Muscle of arm (tissue), 14 donors: ENCODE results near the gene VAT1. TPM values are rescaled to one million over a fixed set of nuclear protein-coding genes. Genes with fewer than 3 reads are reported as not detected.
"Not testable (repeated sequence)": the region's sequence is repeated elsewhere in the genome, so short reads cannot be mapped to it uniquely, and the experiment has no call there.

Experiments used
- DNase-seq: peaks from one replicate; pipeline ENCODE4 v3.0.0-alpha.2; 2013
- long read RNA-seq, 11 donors: transcript quantifications; one replicate each; lab custom pipeline, GENCODE V29; 2026
- polyA plus RNA-seq, 12 donors: library from polyadenylated mRNA; unstranded; fragments of 120-200 nt; gene quantifications; one replicate each; pipeline ENCODE4 v1.2.1, GENCODE V29; 2013; ENCODE audit not compliant: insufficient read length in 12 of 12

Gene VAT1
- 100 to 1,000 TPM in 1 of 12 donors, 10 to 100 TPM in 10, not detected in 1; 54.1 to 123 (median 65.8) TPM for polyA plus RNA-seq
- long read RNA-seq, donor 1, transcript VAT1-201 (6 exons, 2,734 nt) = major isoform, 35 of 35 reads
- long read RNA-seq, donor 1, partial matches to known transcripts = 0 of 35 reads
- long read RNA-seq, donor 1, other reads (novel, unspliced or antisense) = 0 of 35 reads
- long read RNA-seq, donor 2, transcript VAT1-201 (6 exons, 2,734 nt) = major isoform, 19 of 20 reads
- long read RNA-seq, donor 2, partial matches to known transcripts = 0 of 20 reads
- long read RNA-seq, donor 2, other reads (novel, unspliced or antisense) = 0 of 20 reads
- long read RNA-seq, donor 3, transcript VAT1-201 (6 exons, 2,734 nt) = major isoform, 6 of 6 reads
- long read RNA-seq, donor 3, partial matches to known transcripts = 0 of 6 reads
- long read RNA-seq, donor 3, other reads (novel, unspliced or antisense) = 0 of 6 reads
- long read RNA-seq, donor 4, transcript VAT1-201 (6 exons, 2,734 nt) = major isoform, 5 of 5 reads
- long read RNA-seq, donor 4, partial matches to known transcripts = 0 of 5 reads
- long read RNA-seq, donor 4, other reads (novel, unspliced or antisense) = 0 of 5 reads
- long read RNA-seq, donor 5, transcript VAT1-201 (6 exons, 2,734 nt) = major isoform, 22 of 22 reads
- long read RNA-seq, donor 5, partial matches to known transcripts = 0 of 22 reads
- long read RNA-seq, donor 5, other reads (novel, unspliced or antisense) = 0 of 22 reads
- long read RNA-seq, donor 6, transcript VAT1-201 (6 exons, 2,734 nt) = major isoform, 12 of 33 reads
- long read RNA-seq, donor 6, partial matches to known transcripts = 16 of 33 reads
- long read RNA-seq, donor 6, other reads (novel, unspliced or antisense) = 5 of 33 reads
- long read RNA-seq, donor 7, transcript VAT1-201 (6 exons, 2,734 nt) = major isoform, 9 of 9 reads
- long read RNA-seq, donor 7, partial matches to known transcripts = 0 of 9 reads
- long read RNA-seq, donor 7, other reads (novel, unspliced or antisense) = 0 of 9 reads
- long read RNA-seq, donor 8, transcript VAT1-201 (6 exons, 2,734 nt) = major isoform, 18 of 25 reads
- long read RNA-seq, donor 8, partial matches to known transcripts = 0 of 25 reads
- long read RNA-seq, donor 8, other reads (novel, unspliced or antisense) = 6 of 25 reads
- long read RNA-seq, donor 9, transcript VAT1-201 (6 exons, 2,734 nt) = major isoform, 13 of 14 reads
- long read RNA-seq, donor 9, partial matches to known transcripts = 0 of 14 reads
- long read RNA-seq, donor 9, other reads (novel, unspliced or antisense) = 0 of 14 reads
- long read RNA-seq, donor 10, transcript VAT1-201 (6 exons, 2,734 nt) = major isoform, 15 of 21 reads
- long read RNA-seq, donor 10, partial matches to known transcripts = 6 of 21 reads
- long read RNA-seq, donor 10, other reads (novel, unspliced or antisense) = 0 of 21 reads
- long read RNA-seq, donor 11, transcript VAT1-201 (6 exons, 2,734 nt) = major isoform, 13 of 13 reads
- long read RNA-seq, donor 11, partial matches to known transcripts = 0 of 13 reads
- long read RNA-seq, donor 11, other reads (novel, unspliced or antisense) = 0 of 13 reads

DNA sequence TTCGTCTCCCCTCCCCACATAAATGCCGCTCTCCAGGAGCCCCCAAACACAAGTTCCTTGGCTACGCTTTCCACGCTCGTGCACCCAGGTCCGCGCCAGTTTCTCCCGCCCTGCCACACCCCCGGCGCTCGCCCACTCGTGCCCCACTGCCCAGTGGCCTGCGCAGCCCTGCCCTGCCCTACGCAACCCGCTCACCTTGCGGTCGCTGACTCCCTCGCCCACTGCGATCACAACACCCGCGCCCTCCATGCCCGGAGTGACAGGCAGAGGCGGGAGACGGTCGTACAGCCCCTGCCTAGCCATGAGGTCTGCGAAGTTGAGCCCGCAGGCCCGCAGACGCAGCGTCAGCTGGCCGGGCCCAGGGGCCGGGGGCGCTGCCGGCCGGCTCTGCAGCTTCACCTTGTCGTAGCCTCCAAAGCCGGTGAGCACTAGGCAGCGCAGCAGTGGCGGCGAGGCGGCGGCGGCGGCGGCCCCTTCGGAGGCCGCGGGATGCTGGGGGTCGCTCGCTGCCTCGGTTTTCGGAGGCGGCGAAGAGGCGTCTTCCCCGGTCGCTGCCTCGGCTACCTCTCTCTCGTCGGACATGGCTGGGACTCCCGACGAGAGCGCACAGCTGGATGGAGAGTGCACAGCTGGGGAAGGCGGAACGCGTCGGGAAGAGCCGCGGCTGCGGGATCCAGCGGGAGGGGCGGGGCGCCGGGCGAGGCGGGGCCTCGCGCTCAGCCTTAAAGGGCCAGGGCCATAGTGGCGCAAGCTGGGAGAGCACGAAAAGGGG, at the start of gene VAT1:
Gene VAT1 (minus strand): TSS at position 645 of the 772 bp plus-strand sequence. CDS start 63 bp downstream, at position 582.
- DNase-seq = peak; percentile 88

DNA sequence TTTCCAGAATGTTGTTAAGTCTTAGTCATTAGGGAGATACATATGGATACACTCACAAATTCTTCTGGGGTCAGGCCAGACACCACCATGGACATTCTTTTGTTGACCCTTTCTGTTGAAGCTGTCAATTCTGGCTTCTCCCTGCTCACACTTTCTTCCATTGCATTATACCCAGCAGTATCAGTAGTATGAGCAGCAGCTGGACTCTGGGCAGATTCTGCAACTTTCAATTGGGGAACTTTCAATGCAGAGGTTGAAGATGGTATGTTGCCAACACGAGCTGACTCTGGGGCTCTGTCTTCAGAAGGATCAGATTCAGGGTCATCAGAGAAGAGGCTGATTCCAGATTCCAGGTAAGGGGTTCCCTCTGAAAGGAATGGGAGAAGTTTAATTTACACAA, 48.7 kb upstream of the VAT1 start:
- DNase-seq = no peak

GRCh38 chr17:43070257-43070656, 48.1 kb upstream of the VAT1 start:
- no peak for DNase-seq

GRCh38 chr17:43069368-43069898, 47.2 kb upstream of the VAT1 start:
- no peak for DNase-seq

GRCh38 chr17:43068570-43069367, 46.6 kb upstream of the VAT1 start:
- DNase-seq = no peak

- no peak for DNase-seq
Measured at GRCh38 chr17:43062984-43063638, 40.9 kb upstream of the VAT1 start.

GRCh38 chr17:43056051-43056450, 33.9 kb upstream of the VAT1 start:
- no peak for DNase-seq

GRCh38 chr17:43053008-43053407, 30.8 kb upstream of the VAT1 start:
- DNase-seq = not testable (repeated sequence)

GRCh38 chr17:43051969-43052368, 29.8 kb upstream of the VAT1 start:
- DNase-seq = no peak

DNA sequence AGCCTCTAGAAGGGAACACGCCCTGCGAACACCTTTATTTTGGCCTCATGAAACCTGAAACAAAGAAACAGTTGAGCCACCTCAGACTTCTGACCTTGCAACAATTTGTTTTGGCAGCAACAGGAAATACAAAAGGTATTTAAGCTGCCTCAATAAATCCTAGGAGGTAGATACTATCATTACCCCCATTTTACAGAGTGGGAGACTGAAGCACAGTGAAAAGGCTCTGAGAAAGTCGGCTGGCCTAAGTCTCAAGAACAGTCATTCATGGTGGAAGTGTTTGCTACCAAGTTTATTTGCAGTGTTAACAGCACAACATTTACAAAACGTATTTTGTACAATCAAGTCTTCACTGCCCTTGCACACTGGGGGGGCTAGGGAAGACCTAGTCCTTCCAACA, 21.8 kb upstream of the VAT1 start:
- no peak for DNase-seq

- DNase-seq = no peak
Measured at GRCh38 chr17:43043307-43043706, 21.1 kb upstream of the VAT1 start.

- no peak for DNase-seq
Measured at GRCh38 chr17:43042025-43042628, 19.9 kb upstream of the VAT1 start.

GRCh38 chr17:43040655-43041054, 18.5 kb upstream of the VAT1 start:
- no peak for DNase-seq

- no peak for DNase-seq
Measured at GRCh38 chr17:43039646-43040045, 17.5 kb upstream of the VAT1 start.

GRCh38 chr17:43034894-43035293, 12.7 kb upstream of the VAT1 start:
- DNase-seq = no peak

GRCh38 chr17:43033948-43034881, 12.0 kb upstream of the VAT1 start:
- DNase-seq = no peak

DNA sequence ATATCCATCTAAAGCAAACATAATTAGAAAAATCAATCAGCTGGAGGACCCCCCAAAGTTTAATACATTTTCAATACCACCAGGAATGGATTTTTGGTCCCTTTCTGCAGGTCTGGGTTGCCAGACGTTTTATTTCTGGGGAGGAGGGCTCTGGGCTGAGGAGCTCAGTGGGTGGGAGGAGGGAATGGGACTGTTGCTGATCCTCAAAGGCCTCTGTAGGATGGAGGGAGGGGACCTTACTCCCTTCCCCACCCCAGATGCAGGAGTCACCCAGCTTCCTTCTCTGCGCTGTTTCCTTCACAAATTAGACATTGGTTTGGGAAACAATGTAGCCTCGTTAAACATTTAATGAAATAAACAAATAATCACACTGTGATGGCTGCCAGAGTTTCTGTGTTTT, 9.5 kb upstream of the VAT1 start:
- DNase-seq = no peak
